ENCODE data around the gene MRM1.

DNA sequence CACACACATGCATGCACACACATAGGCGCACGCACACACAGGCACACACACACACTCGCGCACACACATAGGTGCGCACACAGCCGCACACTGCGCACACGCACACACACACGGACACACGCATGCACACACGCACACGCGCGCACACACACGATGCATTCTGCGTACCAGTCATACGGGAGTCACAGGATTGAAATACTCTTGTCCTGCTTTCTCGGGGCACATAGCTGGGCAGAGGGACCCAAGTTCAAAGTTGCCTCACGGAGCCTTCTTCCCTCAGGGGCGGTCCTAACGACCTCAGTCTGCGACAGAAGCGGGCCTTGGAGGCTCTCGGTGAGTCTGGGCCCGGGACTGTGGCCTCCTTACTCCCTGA, 56.0 kb downstream of the MRM1 start:
- TF ChIP-seq, protein P1, sequence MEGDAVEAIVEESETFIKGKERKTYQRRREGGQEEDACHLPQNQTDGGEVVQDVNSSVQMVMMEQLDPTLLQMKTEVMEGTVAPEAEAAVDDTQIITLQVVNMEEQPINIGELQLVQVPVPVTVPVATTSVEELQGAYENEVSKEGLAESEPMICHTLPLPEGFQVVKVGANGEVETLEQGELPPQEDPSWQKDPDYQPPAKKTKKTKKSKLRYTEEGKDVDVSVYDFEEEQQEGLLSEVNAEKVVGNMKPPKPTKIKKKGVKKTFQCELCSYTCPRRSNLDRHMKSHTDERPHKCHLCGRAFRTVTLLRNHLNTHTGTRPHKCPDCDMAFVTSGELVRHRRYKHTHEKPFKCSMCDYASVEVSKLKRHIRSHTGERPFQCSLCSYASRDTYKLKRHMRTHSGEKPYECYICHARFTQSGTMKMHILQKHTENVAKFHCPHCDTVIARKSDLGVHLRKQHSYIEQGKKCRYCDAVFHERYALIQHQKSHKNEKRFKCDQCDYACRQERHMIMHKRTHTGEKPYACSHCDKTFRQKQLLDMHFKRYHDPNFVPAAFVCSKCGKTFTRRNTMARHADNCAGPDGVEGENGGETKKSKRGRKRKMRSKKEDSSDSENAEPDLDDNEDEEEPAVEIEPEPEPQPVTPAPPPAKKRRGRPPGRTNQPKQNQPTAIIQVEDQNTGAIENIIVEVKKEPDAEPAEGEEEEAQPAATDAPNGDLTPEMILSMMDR (IDR thresholded peaks at IDR 0.05): no peak
- TF ChIP-seq POLR2A (IDR thresholded peaks at IDR 0.05): no peak
- no peak for TF ChIP-seq POLR2AphosphoS5 (IDR thresholded peaks at IDR 0.05; ENCODE audit: insufficient read depth in 1 of 2, low read depth in 1 of 2)

All from vagina (tissue), 2 donors.